ENCODE measurements around the gene RAD51AP1.

Gene RAD51AP1

DNA sequence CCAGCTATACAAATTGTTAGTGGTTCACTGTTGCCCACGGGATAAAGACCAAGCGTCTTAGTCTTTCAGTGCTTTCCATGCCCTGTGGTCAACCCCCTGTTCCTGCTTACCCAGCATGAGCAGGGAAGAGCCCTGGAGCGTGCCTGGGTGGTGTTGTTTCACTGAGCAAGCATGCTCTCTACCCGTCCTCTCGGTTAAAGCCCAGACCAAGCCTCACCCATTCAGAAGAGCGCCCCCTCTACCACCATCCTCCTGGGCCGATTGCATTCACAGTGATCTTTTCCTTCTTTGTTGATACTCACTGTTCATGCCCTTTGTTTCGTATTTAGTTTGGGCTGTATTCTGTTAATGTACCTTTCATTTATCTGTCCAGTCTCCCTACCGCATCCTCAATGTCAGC is 48.4 kb downstream of the RAD51AP1 start:
- TF ChIP-seq CEBPB (IDR thresholded peaks at IDR 0.05) (no peak), MAX (IDR thresholded peaks at IDR 0.05) (no peak), RAD21 (IDR thresholded peaks at IDR 0.05; ENCODE audit: low read depth) (no peak), NFIC (IDR thresholded peaks at IDR 0.05) (no peak), TAF1 (IDR thresholded peaks at IDR 0.05; ENCODE audit: low read depth) (no peak)

DNA sequence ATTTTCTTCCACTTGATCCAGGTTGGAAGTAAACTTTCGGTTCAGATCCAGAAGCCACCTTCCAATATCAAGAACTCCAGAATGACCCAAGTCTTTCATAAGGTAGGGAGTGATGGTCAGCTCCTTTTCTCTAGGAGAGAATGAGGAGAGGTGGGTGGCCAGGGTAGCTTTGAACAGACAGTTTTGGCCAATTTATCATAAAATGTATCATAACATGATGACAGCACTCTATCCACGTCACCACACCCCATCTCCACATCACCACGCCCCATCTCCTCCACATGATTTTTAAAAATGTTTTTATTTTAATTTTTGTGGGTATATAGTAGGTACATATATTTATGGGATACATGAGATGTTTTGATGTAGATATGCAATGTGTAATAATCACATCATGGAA is 50.2 kb downstream of the RAD51AP1 start:
- TF ChIP-seq EGR1 (IDR thresholded peaks at IDR 0.05), result no peak
- no peak for TF ChIP-seq EP300 (IDR thresholded peaks at IDR 0.05; ENCODE audit: borderline replicate concordance)
- no peak for TF ChIP-seq FOXM1 (IDR thresholded peaks at IDR 0.05; ENCODE audit: borderline replicate concordance, low read depth)
- TF ChIP-seq NFIC (IDR thresholded peaks at IDR 0.05), result no peak
- no peak for TF ChIP-seq TCF12 (IDR thresholded peaks at IDR 0.05; ENCODE audit: low read depth)
- no peak for TF ChIP-seq ZBTB7A (IDR thresholded peaks at IDR 0.05; ENCODE audit: low read depth)
- TF ChIP-seq TAF1 (IDR thresholded peaks at IDR 0.05; ENCODE audit: low read depth), result no peak
- TF ChIP-seq, protein P1, sequence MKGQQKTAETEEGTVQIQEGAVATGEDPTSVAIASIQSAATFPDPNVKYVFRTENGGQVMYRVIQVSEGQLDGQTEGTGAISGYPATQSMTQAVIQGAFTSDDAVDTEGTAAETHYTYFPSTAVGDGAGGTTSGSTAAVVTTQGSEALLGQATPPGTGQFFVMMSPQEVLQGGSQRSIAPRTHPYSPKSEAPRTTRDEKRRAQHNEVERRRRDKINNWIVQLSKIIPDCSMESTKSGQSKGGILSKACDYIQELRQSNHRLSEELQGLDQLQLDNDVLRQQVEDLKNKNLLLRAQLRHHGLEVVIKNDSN (IDR thresholded peaks at IDR 0.05), result no peak
- no peak for TF ChIP-seq TEAD4 (IDR thresholded peaks at IDR 0.05)
- no peak for TF ChIP-seq CEBPB (IDR thresholded peaks at IDR 0.05)
- TF ChIP-seq, protein P2, sequence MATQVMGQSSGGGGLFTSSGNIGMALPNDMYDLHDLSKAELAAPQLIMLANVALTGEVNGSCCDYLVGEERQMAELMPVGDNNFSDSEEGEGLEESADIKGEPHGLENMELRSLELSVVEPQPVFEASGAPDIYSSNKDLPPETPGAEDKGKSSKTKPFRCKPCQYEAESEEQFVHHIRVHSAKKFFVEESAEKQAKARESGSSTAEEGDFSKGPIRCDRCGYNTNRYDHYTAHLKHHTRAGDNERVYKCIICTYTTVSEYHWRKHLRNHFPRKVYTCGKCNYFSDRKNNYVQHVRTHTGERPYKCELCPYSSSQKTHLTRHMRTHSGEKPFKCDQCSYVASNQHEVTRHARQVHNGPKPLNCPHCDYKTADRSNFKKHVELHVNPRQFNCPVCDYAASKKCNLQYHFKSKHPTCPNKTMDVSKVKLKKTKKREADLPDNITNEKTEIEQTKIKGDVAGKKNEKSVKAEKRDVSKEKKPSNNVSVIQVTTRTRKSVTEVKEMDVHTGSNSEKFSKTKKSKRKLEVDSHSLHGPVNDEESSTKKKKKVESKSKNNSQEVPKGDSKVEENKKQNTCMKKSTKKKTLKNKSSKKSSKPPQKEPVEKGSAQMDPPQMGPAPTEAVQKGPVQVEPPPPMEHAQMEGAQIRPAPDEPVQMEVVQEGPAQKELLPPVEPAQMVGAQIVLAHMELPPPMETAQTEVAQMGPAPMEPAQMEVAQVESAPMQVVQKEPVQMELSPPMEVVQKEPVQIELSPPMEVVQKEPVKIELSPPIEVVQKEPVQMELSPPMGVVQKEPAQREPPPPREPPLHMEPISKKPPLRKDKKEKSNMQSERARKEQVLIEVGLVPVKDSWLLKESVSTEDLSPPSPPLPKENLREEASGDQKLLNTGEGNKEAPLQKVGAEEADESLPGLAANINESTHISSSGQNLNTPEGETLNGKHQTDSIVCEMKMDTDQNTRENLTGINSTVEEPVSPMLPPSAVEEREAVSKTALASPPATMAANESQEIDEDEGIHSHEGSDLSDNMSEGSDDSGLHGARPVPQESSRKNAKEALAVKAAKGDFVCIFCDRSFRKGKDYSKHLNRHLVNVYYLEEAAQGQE (IDR thresholded peaks at IDR 0.05; ENCODE audit: low read depth), result no peak

- TF ChIP-seq, protein P2 (IDR thresholded peaks at IDR 0.05; ENCODE audit: low read depth), result no peak
- TF ChIP-seq MAX (IDR thresholded peaks at IDR 0.05) (no peak), CEBPB (IDR thresholded peaks at IDR 0.05) (no peak), YY1 (IDR thresholded peaks at IDR 0.05; ENCODE audit: low read depth) (no peak), RAD21 (IDR thresholded peaks at IDR 0.05; ENCODE audit: low read depth) (no peak), FOXM1 (IDR thresholded peaks at IDR 0.05; ENCODE audit: borderline replicate concordance, low read depth) (no peak), TEAD4 (IDR thresholded peaks at IDR 0.05) (no peak), CREB1 (IDR thresholded peaks at IDR 0.05; ENCODE audit: low read depth) (no peak), NFIC (IDR thresholded peaks at IDR 0.05) (no peak), EP300 (IDR thresholded peaks at IDR 0.05; ENCODE audit: borderline replicate concordance) (no peak), TCF12 (IDR thresholded peaks at IDR 0.05; ENCODE audit: low read depth) (no peak), ZBTB7A (IDR thresholded peaks at IDR 0.05; ENCODE audit: low read depth) (no peak), EGR1 (IDR thresholded peaks at IDR 0.05) (no peak)
- TF ChIP-seq, protein P1 (IDR thresholded peaks at IDR 0.05), result no peak
These were observed 51.3 kb downstream of the RAD51AP1 start for GRCh38 chr12:4589941-4590340.

DNA sequence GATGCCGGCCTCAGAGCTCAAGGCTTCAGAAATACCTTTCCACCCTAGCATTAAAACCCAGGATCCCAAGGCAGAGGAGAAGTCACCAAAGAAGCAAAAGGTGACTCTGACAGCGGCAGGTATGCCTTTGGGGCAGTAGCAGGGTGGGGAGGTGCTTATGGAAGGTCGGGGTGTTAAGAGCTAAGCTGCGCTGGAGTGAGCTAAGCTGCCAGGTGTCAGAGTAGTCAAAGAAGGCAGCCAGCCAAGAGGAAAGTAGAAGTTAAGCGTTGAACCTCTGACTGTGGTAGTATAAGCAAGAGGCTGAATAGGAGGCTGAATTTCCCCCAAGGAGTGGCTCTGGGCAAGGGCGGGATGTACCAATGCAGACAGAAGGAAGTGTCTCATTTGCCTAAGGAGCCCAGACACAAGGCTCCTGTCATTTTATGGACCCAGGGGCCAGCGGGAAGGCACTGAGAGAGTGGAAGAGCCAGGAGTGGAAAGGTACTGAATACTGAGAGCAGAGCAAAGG is 52.5 kb downstream of the RAD51AP1 start:
- TF ChIP-seq MAX (IDR thresholded peaks at IDR 0.05), result no peak
- TF ChIP-seq CEBPB (IDR thresholded peaks at IDR 0.05), result no peak
- no peak for TF ChIP-seq EP300 (IDR thresholded peaks at IDR 0.05; ENCODE audit: borderline replicate concordance)
- TF ChIP-seq CREB1 (IDR thresholded peaks at IDR 0.05; ENCODE audit: low read depth), result no peak

DNA sequence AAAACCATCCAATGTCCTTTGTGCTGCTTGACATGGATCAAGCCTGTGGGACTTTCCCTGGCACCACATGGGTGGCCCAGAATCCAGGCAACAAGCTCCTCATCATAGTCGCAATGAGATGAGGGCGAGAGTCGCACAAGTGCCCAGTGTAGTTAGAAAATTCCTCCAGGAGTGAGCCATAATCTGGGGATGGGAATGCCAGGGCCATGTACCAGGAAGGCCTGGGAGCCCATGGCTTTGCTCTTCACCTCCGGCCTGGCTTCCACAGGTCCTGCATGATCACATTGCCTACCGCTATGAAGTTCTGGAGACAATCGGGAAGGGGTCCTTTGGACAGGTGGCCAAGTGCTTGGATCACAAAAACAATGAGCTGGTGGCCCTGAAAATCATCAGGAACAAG is 57.2 kb downstream of the RAD51AP1 start:
- TF ChIP-seq TEAD4 (IDR thresholded peaks at IDR 0.05) (no peak), FOXM1 (IDR thresholded peaks at IDR 0.05; ENCODE audit: borderline replicate concordance, low read depth) (no peak), EP300 (IDR thresholded peaks at IDR 0.05; ENCODE audit: borderline replicate concordance) (no peak), YY1 (IDR thresholded peaks at IDR 0.05; ENCODE audit: low read depth) (no peak), NFIC (IDR thresholded peaks at IDR 0.05) (no peak), EGR1 (IDR thresholded peaks at IDR 0.05) (no peak)

DNA sequence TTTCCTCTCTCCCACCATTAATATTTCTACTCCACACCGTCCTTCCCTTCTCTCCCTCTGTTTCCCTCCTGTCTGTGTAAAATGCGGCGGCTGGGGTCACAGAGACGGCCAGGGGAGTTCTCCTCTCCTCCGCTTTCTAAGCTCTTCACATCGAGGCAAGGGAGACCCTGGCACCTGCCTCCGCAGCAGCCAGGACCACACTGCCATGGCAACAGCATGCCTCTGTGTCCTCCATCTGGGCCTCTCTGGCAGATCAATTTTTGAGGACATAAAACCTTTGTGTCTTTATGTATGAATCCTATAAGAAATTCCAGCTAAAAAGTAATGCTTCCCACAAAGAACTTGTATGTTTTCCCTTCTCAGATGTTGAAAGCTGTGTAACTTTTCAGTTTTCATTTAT is 64.7 kb downstream of the RAD51AP1 start:
- no peak for TF ChIP-seq FOXM1 (IDR thresholded peaks at IDR 0.05; ENCODE audit: borderline replicate concordance, low read depth)
- TF ChIP-seq TAF1 (IDR thresholded peaks at IDR 0.05; ENCODE audit: low read depth), result no peak
- TF ChIP-seq MAX (IDR thresholded peaks at IDR 0.05), result no peak
- no peak for TF ChIP-seq CREB1 (IDR thresholded peaks at IDR 0.05; ENCODE audit: low read depth)
- no peak for TF ChIP-seq EGR1 (IDR thresholded peaks at IDR 0.05)
- TF ChIP-seq CEBPB (IDR thresholded peaks at IDR 0.05), result no peak
- TF ChIP-seq TEAD4 (IDR thresholded peaks at IDR 0.05), result no peak
- no peak for TF ChIP-seq ZBTB7A (IDR thresholded peaks at IDR 0.05; ENCODE audit: low read depth)
- TF ChIP-seq RAD21 (IDR thresholded peaks at IDR 0.05; ENCODE audit: low read depth), result no peak
- TF ChIP-seq, protein P1 (IDR thresholded peaks at IDR 0.05), result no peak
- TF ChIP-seq EP300 (IDR thresholded peaks at IDR 0.05; ENCODE audit: borderline replicate concordance), result no peak
- no peak for TF ChIP-seq NFIC (IDR thresholded peaks at IDR 0.05)
- TF ChIP-seq, protein P2 (IDR thresholded peaks at IDR 0.05; ENCODE audit: low read depth), result no peak
- TF ChIP-seq YY1 (IDR thresholded peaks at IDR 0.05; ENCODE audit: low read depth), result no peak
- TF ChIP-seq TCF12 (IDR thresholded peaks at IDR 0.05; ENCODE audit: low read depth), result no peak

All from Ishikawa (cell line).